ENCODE data around the gene GFOD1. TPM values are rescaled to one million over a fixed set of nuclear protein-coding genes. Genes with fewer than 3 reads are reported as not detected.

The GFOD1 gene
- total RNA-seq, 1 donor from 2014 or later, result 51.6 TPM

GRCh38 chr6:13378669-13379590 lies 108.5 kb downstream of the GFOD1 start:
- peaks cover 41% of the 10 kb centered on the region for H3K4me1 ChIP-seq

GRCh38 chr6:13377054-13377758 lies 110.2 kb downstream of the GFOD1 start:
- Histone ChIP-seq H3K36me3 (peaks cover 6% of the 10 kb centered on the region), H3K27ac (replicated peaks) (no peak overlapping the region), H3K4me3 (no peak overlapping the region), H3K27me3 (ENCODE audit: low read depth) (no peaks in the 10 kb centered on the region), H3K9me3 (replicated peaks) (no peaks in the 10 kb centered on the region), H3K4me1 (peaks cover 39% of the 10 kb centered on the region)
- DNase-seq, result no peak
- TF ChIP-seq CTCF (IDR thresholded peaks at IDR 0.05; ENCODE audit: borderline replicate concordance), result no peak
- intact Hi-C loops (cut with micrococcal nuclease), result no loop called here

More at GRCh38 chr6:13378669-13379590, 108.5 kb downstream of the GFOD1 start:
- Histone ChIP-seq H3K9me3 (replicated peaks) (no peaks in the 10 kb centered on the region), H3K36me3 (peaks cover 6% of the 10 kb centered on the region), H3K4me3 (no peak overlapping the region), H3K27me3 (ENCODE audit: low read depth) (no peaks in the 10 kb centered on the region), H3K27ac (replicated peaks) (no peak overlapping the region)
- no peak for TF ChIP-seq CTCF (IDR thresholded peaks at IDR 0.05; ENCODE audit: borderline replicate concordance)
- DNase-seq, result no peak
- intact Hi-C loops (cut with micrococcal nuclease), result no loop called here

- Histone ChIP-seq H3K27ac (replicated peaks) (no peak overlapping the region), H3K4me3 (no peak overlapping the region), H3K9me3 (replicated peaks) (no peaks in the 10 kb centered on the region), H3K27me3 (ENCODE audit: low read depth) (no peaks in the 10 kb centered on the region), H3K36me3 (peaks cover 6% of the 10 kb centered on the region), H3K4me1 (peaks cover 46% of the 10 kb centered on the region)
- DNase-seq, result no peak
- intact Hi-C loops (cut with micrococcal nuclease), result no loop called here
- TF ChIP-seq CTCF (IDR thresholded peaks at IDR 0.05; ENCODE audit: borderline replicate concordance), result no peak
Measured at GRCh38 chr6:13375360-13375878, 112.0 kb downstream of the GFOD1 start.

GRCh38 chr6:13373919-13374318 lies 113.5 kb downstream of the GFOD1 start:
- H3K27ac ChIP-seq (replicated peaks), result peak overlapping the region; percentile 40
- TF ChIP-seq CTCF (IDR thresholded peaks at IDR 0.05; ENCODE audit: borderline replicate concordance), result no peak
- H3K4me1 ChIP-seq, result peaks cover 47% of the 10 kb centered on the region

DNA sequence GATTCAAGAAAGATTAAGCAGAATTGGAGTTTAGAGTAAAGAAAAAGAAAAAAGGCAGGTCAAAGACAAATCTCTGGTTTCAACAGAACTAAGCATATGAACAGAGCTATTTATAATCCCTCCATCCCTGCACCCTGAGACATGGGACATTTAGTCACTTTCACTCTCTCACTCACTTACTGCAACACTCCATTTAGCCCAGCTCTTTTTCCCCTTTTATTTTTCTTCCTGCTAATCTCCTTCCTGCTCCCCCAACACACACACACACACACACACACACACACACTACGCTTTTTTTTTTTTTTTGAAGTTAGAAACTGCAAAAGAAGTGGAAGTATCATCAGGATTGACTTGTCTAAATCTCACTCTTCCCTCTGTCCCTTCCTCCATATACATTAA lies 113.9 kb downstream of the GFOD1 start:
- peaks cover 6% of the 10 kb centered on the region for H3K36me3 ChIP-seq
- peak overlapping the region; percentile 40 for H3K27ac ChIP-seq (replicated peaks)
- intact Hi-C loops (cut with micrococcal nuclease), result no loop called here
- TF ChIP-seq CTCF (IDR thresholded peaks at IDR 0.05; ENCODE audit: borderline replicate concordance), result no peak
- H3K27me3 ChIP-seq (ENCODE audit: low read depth), result no peaks in the 10 kb centered on the region
- H3K9me3 ChIP-seq (replicated peaks), result no peaks in the 10 kb centered on the region
- DNase-seq, result no peak
- no peak overlapping the region for H3K4me3 ChIP-seq
- H3K4me1 ChIP-seq, result peaks cover 47% of the 10 kb centered on the region

More at GRCh38 chr6:13373919-13374318, 113.5 kb downstream of the GFOD1 start:
- intact Hi-C loops (cut with micrococcal nuclease), result no loop called here
- H3K27me3 ChIP-seq (ENCODE audit: low read depth), result no peaks in the 10 kb centered on the region
- no peak for DNase-seq
- H3K4me3 ChIP-seq, result no peak overlapping the region
- H3K36me3 ChIP-seq, result peaks cover 6% of the 10 kb centered on the region
- no peaks in the 10 kb centered on the region for H3K9me3 ChIP-seq (replicated peaks)
